DLD1 (cell line): Measurements from ENCODE around the gene FERMT3.
"Not testable (repeated sequence)": the region's sequence is repeated elsewhere in the genome, so short reads cannot be mapped to it uniquely, and the experiment has no call there.

Experiments used
- in situ Hi-C: cut with HindIII; loops from 2 replicates; pipeline ENCODE4 v1.10.0; 2017; ENCODE audit warnings: low sequenced_read_pairs

Gene FERMT3

DNA sequence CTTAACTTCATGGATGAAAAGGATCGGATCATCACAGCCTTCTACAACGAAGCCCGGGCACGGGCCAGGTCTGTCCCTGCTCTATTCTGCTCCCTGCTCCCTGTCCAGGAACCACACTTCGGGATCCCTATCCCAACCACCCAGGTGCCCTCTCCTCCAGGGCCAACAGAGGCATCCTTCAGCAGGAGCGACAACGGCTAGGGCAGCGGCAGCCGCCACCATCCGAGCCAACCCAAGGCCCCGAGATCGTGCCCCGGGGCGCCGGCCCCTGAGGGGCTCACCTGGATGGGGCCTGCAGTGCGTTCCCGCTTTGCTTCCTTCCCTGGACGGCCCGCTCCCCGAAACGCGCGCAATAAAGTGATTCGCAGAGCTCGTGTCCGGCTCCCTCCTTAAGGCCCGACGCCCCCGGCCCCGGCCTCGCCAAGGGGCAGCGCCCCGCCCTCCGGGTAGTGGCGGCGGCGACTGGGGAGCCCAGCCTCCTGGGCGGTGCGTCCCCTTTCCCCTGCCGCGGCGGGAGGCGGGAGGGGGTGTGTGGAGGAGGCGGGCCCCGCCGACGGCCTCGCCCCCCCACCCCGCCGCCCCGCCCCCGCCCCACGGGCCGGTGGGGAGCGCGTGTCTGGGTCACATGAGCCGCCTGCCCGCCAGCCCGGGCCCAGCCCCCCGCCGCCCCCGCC lies 27.5 kb downstream of the FERMT3 start, which contains the start of gene VEGFB:
VEGFB (plus strand) TSS at position 672 of the 674 bp plus-strand sequence. CDS start 250 bp downstream, outside the sequence.
- in situ Hi-C loops = no loop called here

DNA sequence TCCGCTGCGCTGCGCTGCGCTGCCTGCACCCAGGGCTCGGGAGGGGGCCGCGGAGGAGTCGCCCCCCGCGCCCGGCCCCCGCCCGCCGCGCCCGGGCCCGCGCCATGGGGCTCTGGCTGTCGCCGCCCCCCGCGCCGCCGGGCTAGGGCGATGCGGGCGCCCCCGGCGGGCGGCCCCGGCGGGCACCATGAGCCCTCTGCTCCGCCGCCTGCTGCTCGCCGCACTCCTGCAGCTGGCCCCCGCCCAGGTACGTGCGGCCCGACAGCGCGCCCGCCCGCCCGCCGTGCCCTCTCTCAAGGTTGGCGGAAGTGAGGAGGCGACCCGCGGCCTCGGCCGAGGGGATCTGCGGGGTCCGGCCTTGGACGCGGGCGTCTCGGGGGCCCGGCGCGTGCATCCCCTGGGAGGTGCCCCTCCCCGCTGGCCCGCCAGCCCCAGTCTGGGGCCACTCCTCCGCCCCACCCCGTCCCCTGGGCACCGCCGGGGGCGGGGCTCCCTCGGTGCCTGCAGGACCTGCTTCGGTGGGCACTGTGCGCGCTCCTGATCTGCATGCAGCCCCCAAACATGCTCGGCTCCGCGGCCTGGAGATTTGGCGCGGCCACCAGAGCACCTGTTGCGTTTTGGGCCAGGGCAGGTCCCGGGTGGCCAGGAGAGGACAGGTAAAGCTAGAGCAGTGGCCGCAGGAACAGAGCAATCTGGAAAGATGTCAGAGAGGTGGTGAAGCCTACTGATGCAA lies 28.3 kb downstream of the FERMT3 start:
- in situ Hi-C loops = no loop called here

DNA sequence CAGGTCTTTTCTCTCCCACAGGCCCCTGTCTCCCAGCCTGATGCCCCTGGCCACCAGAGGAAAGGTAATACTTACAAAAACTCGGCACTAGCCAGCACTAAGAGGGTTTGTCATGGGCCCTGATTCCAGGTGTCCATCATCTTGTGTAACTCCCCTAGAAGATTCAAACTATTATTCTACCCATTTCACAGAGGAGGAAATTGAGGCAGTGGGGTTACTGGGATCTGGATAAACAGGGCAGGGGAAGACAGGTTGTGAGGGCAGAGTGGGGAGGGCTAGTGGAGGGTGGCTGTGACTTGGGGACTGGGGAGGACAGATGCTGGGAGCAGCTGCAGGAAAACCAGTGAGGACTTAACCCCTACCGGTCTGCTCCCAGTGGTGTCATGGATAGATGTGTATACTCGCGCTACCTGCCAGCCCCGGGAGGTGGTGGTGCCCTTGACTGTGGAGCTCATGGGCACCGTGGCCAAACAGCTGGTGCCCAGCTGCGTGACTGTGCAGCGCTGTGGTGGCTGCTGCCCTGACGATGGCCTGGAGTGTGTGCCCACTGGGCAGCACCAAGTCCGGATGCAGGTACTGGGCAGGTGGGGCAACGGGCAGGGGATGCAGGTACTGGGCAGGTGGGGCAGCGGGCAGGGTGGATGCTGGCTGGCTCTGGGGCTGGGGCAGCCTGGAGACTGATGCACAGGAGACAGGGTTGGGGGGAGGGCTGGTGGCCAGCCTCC lies 29.1 kb downstream of the FERMT3 start:
- in situ Hi-C loops = no loop called here

DNA sequence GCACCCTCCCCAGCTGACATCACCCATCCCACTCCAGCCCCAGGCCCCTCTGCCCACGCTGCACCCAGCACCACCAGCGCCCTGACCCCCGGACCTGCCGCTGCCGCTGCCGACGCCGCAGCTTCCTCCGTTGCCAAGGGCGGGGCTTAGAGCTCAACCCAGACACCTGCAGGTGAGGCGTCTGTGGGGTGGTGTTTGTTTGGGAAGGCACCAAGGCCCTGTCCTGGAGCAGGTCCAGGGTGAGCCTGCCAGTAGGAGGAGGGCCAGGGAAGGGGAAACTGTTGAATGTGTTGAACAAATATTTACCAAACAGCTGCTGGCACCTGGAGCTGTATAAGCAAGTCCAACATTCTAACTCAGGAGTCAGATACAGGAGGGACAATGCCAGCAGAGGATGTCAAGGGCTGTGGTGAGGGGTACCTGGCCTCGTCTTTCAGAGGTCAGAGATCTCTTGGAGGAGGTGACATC lies 31.0 kb downstream of the FERMT3 start:
- in situ Hi-C loops = no loop called here

DNA sequence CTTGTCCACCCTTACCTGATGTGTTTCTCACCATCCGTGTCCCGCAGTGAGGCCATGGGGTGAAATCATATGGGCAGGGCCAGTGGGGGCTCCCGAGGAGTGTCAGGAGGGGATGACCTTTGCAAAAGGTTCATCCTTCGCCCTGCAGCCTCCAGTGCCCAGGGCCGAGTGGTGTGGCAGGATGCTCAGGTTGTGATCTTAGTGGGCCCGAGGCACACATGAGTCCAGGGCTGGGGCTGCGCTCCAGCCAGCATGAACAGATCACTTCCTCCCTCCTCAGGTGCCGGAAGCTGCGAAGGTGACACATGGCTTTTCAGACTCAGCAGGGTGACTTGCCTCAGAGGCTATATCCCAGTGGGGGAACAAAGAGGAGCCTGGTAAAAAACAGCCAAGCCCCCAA lies 31.6 kb downstream of the FERMT3 start:
- in situ Hi-C loops = no loop called here

DNA sequence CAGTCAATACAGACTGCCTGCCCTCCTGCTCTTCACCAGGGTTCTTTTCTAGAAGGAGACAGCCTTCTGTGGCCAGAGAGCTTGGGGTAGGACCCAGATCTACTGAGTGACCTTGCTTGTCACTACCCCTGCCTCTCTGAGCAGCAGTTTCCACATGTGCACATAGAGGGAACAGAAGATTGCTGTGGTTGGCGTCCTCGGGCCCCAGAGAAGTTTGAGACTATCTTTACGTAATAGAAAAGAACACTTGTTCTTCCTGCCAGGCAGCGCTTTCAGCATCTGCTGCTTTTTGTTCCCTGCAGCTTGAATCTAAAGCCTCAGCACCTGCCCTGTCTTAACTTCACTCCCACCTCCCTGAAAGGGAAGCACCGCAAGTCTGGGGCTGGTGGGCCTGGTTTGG lies 32.5 kb downstream of the FERMT3 start:
- in situ Hi-C loops = no loop called here

DNA sequence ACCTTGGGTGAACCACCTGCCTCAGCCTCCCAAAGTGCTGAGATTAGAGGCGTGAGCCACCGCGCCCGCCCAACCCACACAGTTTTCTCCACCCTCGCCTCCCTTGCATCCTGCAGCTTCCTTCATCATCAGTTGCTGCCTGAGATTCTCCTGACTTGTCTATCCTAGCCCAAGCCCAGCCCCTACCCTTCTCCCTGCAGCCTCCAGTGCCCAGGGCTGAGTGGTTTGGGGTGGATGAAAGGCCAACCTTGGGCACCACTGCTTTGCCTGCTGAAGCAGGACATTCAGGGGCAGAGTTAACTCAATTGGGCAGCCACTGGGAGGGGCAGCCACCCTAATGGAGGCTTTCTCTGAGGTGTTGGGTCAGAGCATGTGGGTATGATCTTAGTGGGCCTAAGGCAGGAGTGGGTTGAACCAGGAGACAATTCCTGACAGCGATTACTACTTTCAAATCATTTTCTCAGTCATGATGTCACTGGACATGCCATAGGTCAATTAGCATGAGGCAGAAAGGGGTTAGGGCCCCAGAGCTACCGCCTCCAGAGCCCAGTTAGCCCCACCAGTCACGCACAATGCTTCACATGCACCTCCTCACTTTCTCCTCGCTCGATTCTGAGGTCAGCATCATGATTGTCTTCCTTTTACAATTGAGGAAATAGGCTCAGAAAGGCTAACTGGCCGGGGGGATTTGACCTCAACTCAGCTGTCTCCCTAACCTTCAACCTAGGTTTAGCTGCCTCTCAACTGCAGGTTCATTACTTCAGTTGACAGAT lies 33.3 kb downstream of the FERMT3 start:
- in situ Hi-C loops = no loop called here

DNA sequence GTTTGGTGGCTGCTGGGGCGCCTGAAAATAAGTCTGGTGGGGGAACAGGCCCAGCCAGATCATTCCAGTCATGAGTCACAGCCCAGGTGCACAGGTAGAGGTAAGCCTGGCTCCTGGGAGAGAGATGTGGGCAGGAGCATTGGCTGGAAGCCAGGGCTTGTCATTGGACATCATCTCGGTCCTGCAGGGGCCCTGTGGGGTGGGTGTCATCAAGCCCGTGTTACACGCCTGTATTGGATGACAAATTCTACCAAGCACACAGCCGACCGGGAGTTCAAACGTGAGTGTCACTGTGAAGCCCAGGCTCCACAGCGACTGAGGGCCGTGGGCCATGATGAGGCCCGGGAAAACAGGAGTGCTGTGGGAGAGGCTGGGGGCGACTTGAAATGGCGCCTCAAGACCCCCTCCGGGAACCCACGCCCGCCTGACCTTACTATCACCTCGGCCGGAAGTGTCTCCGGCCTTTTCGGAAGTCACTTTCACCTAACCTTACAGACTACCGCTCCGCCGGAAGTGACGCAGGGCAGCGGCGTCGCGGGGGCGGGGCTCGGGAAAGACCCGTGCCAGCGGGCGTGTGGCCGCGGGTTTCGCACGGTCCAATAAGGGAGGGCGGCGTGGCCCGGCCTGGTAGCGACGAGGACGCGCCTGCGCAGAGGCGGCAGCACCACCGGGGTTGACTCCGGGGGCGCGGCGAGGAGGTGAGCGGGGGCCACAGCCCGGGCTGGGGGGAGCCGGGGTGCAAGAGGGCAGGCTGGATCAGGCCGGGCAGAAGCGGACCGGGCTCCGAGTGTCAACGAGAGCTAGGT lies 34.1 kb downstream of the FERMT3 start, which contains the start of gene FKBP2:
FKBP2 (plus strand) TSS at position 661 of the 806 bp plus-strand sequence. CDS start 1,293 bp downstream, outside the sequence.
- in situ Hi-C loops = no loop called here

DNA sequence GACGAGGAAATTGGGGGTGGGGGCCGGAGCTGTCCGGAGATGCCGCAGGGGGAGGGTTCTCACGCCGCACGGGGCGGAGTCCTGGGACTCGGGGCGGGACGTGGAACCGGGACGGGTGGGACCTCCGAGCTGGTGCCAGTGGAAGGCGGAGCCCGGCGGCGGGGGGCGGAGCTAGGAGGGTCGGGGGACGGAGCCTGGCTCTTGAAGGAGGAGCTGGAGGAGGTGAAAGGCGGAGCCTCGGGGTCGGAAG lies 34.6 kb downstream of the FERMT3 start:
- in situ Hi-C loops = no loop called here

DNA sequence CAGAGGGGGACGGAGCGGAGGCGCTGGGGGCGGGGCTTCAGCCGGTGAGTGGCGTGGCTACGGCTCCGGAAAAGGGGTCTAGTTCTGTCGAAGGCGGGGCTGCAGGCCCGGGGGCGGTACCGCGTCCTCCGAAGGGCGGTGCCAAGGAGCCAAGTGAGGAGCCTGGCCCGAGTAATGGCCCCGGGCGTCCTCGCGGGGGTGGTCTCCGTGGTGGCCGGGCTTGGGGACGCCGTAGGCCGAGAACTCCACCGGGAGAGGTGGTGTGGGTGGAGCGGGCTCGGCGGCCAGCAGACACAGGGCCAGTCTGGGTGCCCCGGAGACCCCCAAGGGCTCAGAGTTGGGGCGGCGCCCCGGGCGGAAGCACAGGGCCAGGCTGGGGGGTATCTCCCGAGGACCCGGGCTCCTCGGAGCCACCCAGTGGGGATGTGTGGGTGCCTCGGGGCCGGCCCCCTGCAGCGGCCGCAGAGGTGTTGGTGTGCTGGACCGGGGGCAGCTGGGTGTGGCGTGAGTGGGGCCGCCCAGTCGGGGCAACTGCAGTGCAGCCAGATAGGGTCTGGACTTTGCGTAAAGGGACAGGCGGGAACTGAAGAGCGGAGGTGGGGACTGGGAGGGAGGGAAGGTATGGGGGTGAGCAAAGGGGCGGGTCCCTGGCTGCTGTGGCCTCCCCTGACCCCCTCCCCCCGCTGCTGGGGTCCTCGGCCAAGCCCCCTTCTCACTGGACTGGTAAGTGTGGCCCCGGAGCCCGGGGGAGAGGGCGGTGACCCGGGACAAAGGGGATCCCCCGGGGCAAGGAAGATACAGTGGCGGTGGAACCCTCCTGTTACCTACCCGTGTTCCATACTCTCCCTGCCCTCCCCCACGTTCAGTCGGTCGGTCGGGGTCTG lies 35.2 kb downstream of the FERMT3 start:
- in situ Hi-C loops = no loop called here

DNA sequence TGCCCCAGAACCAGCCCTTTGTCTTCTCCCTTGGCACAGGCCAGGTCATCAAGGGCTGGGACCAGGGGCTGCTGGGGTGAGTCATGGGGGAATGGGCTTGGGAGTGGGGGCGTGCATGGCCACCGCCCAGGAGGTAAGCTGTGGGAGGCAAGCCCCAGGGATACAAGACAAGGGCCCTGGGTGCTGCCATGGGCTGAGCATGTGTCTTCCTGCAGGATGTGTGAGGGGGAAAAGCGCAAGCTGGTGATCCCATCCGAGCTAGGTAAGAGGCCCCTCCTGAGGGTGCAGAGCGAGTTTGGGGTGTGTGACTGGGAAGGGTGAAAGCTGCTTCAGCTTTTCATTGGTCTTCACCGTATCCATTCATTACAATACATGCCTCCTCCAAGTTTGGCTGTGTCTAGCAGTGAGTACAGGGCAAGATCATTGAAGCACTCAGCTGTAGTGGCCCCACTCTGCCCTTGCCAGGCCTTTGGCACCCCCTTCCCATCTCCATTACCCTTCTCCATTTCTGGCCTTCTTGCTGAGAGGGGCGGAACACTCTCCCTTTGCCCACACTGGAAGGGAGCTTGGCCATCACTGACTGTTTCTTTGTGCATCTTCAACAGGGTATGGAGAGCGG lies 36.8 kb downstream of the FERMT3 start:
- in situ Hi-C loops = no loop called here

DNA sequence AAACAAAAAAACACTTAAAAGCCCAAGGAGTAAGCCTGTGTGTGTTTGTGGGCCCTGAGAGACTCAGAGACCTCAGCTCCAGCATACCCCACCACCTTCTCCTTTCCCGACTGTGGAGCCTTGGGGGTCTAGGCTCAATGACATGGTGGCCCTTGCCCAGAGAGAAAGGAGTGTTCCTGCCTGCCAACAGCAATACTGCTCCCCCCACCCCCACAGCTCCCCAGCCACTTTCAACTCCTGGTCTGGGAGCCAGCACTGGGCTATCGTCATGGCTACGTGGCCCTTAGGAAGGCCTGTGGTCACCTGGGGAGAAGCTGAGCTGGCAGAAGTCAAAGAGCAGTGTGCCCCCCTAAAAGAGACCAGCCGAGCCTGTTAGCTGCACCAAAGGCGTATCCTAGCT lies 37.6 kb downstream of the FERMT3 start:
- in situ Hi-C loops = no loop called here

DNA sequence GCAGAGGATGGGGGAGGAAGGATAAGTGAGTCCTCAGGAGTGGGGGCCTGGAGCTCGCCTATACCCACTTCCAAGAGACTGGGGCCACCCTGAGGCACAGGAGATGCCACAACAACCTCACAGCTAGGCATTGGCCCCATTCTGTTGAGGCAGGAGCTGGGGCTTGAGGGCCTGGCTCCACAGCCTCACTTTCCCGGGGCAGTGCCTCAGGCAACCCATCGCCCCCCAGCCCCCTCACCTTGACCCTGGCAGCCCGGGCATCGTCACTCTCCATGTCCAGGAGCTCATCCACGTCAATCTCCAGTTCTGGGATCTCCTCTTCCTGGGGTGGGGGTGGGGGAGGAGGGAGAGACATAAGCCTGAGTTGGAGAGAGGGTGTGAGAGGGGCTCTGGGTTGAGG lies 38.4 kb downstream of the FERMT3 start:
- in situ Hi-C loops = no loop called here

DNA sequence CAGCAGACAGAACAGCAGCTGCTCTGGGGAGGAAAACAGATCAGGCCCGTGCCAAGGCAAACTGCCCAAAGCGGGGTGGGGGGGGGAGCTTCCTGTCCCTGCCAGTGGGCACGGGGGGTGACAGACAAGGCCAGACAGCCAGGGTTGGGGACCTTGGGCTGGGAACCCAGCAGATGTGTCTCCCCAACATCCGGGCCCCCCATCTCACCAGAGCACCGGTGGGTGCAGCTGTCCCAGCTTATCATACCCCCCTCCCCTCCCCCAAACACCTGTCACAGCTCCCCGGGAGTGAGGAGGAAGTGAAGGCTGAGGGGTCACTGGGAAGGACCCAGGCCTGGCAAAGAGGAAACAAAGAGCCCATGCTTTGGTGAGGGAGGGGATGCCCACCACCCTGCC lies 38.9 kb downstream of the FERMT3 start:
- in situ Hi-C loops = no loop called here

DNA sequence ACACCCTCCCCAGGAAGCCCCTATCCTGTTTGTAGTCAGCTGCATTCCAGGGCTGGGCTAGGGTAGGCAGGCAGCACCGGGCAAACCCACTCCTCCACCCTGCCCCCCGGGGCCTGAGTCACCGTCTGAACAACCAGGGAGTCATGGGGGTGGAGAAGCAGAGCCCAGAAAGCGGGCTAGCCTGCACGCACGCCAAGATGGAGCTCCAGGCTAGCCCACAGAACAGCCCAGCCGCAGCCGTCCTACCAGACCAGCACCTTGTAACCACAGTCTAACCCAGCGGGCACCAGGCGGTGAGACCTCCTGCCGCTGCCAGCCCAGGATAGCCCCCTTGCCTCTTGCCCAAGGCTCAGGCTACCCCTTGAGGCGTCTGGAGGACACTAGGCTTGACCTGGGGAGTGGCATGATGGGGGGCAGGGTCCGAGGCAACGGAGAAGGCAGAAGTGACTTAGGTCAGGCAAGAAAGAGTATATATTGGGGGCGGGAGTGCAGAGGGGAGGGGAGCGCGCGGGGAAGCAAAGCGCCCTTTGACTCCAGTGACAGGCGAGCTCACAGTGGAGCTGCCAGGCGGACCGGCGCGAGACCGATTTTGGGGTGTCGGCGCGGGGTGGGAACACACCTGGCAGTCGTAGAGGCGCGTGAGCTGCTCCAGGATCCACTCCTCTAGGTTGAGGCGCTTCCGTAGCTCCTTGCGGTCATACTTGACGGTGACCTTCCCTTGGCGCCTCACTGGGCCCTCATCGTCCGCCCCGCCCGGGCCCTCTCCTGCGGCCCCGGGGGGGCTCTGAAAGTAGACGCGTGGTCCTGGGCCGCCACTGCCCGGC lies 39.5 kb downstream of the FERMT3 start:
- in situ Hi-C loops = no loop called here

DNA sequence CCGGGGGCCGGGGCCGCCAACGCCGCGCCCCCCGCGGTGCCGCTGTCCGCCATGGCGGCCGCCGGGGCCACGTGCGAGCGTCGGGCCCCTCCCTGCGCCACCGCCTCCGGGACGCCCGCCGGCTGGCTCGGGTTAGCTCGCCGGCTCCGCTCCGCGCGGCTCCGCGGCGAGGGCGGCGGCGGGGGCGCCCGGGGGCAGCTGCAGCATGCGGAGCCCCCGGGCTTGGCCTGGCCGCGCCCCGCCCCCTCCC lies 40.0 kb downstream of the FERMT3 start:
- in situ Hi-C loops = not testable (repeated sequence)

DNA sequence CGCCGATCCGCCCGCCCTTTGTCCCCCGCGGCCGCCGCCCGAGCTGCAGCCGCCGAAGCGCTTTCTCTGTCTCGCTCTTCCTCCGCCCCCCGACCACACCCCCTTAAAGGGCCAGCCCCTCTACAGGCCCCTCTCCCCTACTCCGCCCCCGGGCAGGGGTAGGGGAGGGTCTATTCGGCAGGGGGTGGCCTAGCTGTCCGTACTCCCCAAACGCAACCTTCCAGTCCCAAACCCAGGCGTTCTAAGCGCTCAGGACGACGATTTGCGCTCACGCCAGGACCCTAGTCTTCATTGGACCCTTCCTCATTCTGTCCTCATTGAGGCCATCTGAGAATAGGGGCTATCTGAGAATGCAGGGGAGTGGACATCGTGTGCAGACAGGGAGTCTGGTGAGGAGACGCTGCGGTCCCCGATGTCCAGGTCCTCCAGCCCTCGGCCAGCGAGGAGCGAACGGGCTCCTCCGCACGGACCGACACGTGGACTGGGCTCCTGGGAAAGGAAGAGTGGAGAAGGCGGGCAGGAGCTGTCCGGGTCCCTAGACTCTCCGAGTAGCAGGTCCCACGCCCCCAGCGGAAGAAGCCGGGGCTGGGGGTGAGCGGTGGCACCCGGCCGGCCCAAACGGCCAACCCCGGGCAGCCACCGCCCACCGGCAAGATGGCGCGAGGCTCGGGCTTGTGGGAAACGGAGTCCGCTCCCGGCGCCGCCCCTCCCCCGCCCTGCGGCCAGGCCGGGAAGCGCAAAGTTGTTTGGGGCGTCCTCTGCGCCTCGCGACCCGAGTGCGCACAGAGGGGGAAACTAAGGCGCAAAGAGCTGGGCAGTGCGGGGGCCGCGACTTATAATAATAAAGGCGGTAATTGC lies 40.6 kb downstream of the FERMT3 start, which contains the start of gene PPP1R14B:
PPP1R14B (minus strand) TSS at position 73 of the 858 bp plus-strand sequence. CDS start 270 bp downstream, outside the sequence.
- in situ Hi-C loops = no loop called here
